Neural cell (in vitro differentiated cells): ENCODE measurements around the gene SLCO3A1. TPM values are rescaled to one million over a fixed set of nuclear protein-coding genes. Genes with fewer than 3 reads are reported as not detected.

Experiments
- H2AFZ ChIP-seq: fragments of 200-600, 300-800 bp; sonication (generic), shearing (Covaris generic); 2 replicates; pipeline ENCODE4 v1.6.0; 2014; ENCODE audit warnings: low read depth, mild to moderate bottlenecking, antibody characterized with exemption, low read length, moderate library complexity
- H3F3A ChIP-seq: fragments of 200-600 bp; shearing (Covaris generic); 2 replicates; pipeline ENCODE4 v1.6.1; 2016; ENCODE audit warnings: mild to moderate bottlenecking, moderate library complexity, mixed read lengths, antibody characterized with exemption, low read length; ENCODE audit not compliant: insufficient read depth, poor library complexity, severe bottlenecking
- H3K27ac ChIP-seq: fragments of 200-600, 300-800 bp; sonication (generic), shearing (Covaris generic); 2 replicates; pipeline ENCODE4 v1.5.1; 2014; ENCODE audit warnings: mild to moderate bottlenecking, low read length, moderate library complexity
- H3K27me3 ChIP-seq: fragments of 300-800, 200-600 bp; sonication (generic), shearing (Covaris generic); 2 replicates; pipeline ENCODE4 v1.6.0; 2014; ENCODE audit warnings: mild to moderate bottlenecking, low read depth, low read length, moderate library complexity; ENCODE audit not compliant: insufficient read depth
- H3K36me3 ChIP-seq: fragments of 300-800, 200-600 bp; sonication (generic), shearing (Covaris generic); 2 replicates; pipeline ENCODE4 v1.5.1; 2014; ENCODE audit warnings: mild to moderate bottlenecking, antibody characterized with exemption, low read length, moderate library complexity; ENCODE audit not compliant: insufficient read depth
- H3K4me2 ChIP-seq: fragments of 300-800, 200-600 bp; sonication (generic), shearing (Covaris generic); 2 replicates; pipeline ENCODE4 v1.6.0; 2014; ENCODE audit warnings: mild to moderate bottlenecking, low read length
- H3K4me3 ChIP-seq: fragments of 300-800, 200-600 bp; sonication (generic), shearing (Covaris generic); 2 replicates; pipeline ENCODE4 v1.5.1; 2014; ENCODE audit warnings: mild to moderate bottlenecking, low read length, moderate library complexity
- H3K79me2 ChIP-seq: fragments of 200-600 bp; shearing (Covaris generic); replicated peaks from 2 replicates; pipeline ENCODE4 v1.6.0; 2014; ENCODE audit warnings: mild to moderate bottlenecking, low read length, moderate library complexity; ENCODE audit not compliant: insufficient read depth
- H3K9ac ChIP-seq: fragments of 300-800, 200-600 bp; sonication (generic), shearing (Covaris generic); 2 replicates; pipeline ENCODE4 v1.6.1; 2016; ENCODE audit warnings: mild to moderate bottlenecking, low read length, mixed read lengths
- H3K9me2 ChIP-seq: fragments of 200-600 bp; shearing (Covaris generic); 2 replicates; pipeline ENCODE4 v1.6.1; 2016; ENCODE audit warnings: mild to moderate bottlenecking, low read length, mixed read lengths; ENCODE audit not compliant: insufficient read depth
- H3K9me3 ChIP-seq: fragments of 200-600, 300-800 bp; sonication (generic), shearing (Covaris generic); 2 replicates; pipeline ENCODE4 v1.6.1; 2016; ENCODE audit warnings: mild to moderate bottlenecking, mixed run types, low read length, moderate library complexity, mixed read lengths
- H4K20me1 ChIP-seq: fragments of 200-600 bp; shearing (Covaris generic); 2 replicates; pipeline ENCODE4 v1.6.1; 2016; ENCODE audit warnings: mild to moderate bottlenecking, mixed run types; ENCODE audit not compliant: insufficient read depth
- EP300 ChIP-seq: fragments of 450-650 bp; conservative IDR thresholded peaks from 2 replicates; pipeline ENCODE4 v1.6.1; 2014; ENCODE audit warnings: antibody characterized with exemption, mild to moderate bottlenecking, moderate library complexity; ENCODE audit not compliant: poor library complexity, severe bottlenecking
- EZH2 ChIP-seq: fragments of 200-600, 300-800 bp; shearing (Covaris generic), sonication (generic); IDR thresholded peaks from 2 replicates; pipeline ENCODE4 v1.6.1; 2014; ENCODE audit warnings: antibody characterized with exemption, low read length, borderline replicate concordance, mild to moderate bottlenecking; ENCODE audit not compliant: insufficient read depth, poor library complexity, severe bottlenecking
- MXI1 ChIP-seq: fragments of 450-650 bp; conservative IDR thresholded peaks from 2 replicates; pipeline ENCODE4 v1.6.1; 2014; ENCODE audit warnings: antibody characterized with exemption, mild to moderate bottlenecking; ENCODE audit not compliant: poor library complexity, severe bottlenecking
- POLR2AphosphoS5 ChIP-seq: IDR thresholded peaks from 2 replicates; pipeline ENCODE4 v1.6.1; 2012
- RAD21 ChIP-seq: fragments of 450-650 bp; conservative IDR thresholded peaks from 2 replicates; pipeline ENCODE4 v1.6.1; 2014; ENCODE audit warnings: antibody characterized with exemption, mild to moderate bottlenecking, moderate library complexity
- SMC3 ChIP-seq: fragments of 450-650 bp; conservative IDR thresholded peaks from 2 replicates; pipeline ENCODE4 v1.6.1; 2014; ENCODE audit warnings: antibody characterized with exemption, mild to moderate bottlenecking, moderate library complexity; ENCODE audit not compliant: poor library complexity
- TAF1 ChIP-seq: IDR thresholded peaks from 2 replicates; pipeline ENCODE4 v1.6.1; 2012; ENCODE audit warnings: low read depth
- polyA plus RNA-seq: library from polyadenylated mRNA; depleted of rRNA; stranded (reverse); fragments of >200 nt; gene quantifications from 2 replicates; pipeline ENCODE4 v1.2.3, GENCODE V29; 2014
- TF ChIP-seq, protein P1 (sequence below): fragments of 450-650 bp; IDR thresholded peaks from 2 replicates; pipeline ENCODE4 v1.5.1; 2014; ENCODE audit warnings: antibody characterized with exemption, mild to moderate bottlenecking, moderate library complexity; ENCODE audit not compliant: poor library complexity, severe bottlenecking
- TF ChIP-seq, protein P2 (sequence below): IDR thresholded peaks from 2 replicates; pipeline ENCODE4 v1.6.1; 2012; ENCODE audit warnings: borderline replicate concordance

Gene SLCO3A1
- polyA plus RNA-seq, 1 donor from 2014 or later, result 14.2 TPM

DNA sequence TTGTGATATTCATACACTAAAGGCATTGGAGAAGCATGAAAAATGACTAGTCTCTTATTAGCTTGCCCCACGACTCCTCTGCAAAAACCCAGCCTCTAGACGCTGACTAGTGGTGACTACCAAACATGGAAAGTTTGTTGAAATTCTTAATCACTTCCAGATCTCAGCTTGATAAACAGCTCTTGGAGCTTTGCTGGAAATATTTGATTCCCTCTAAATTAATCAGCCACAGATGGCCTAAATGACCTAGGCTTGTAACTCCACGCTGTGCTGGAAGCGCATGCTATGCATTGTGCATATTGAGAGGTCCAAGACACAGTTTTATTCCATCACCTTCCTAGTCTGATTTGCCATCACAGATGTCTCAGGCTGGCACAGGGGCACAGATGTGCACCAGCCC, 295.5 kb downstream of the SLCO3A1 start:
- Histone ChIP-seq H3F3A (no peaks in the 10 kb centered on the region), H3K36me3 (peaks cover 14% of the 10 kb centered on the region), H3K27ac (no peak overlapping the region), H3K4me3 (no peak overlapping the region), H3K79me2 (no peaks in the 10 kb centered on the region), H4K20me1 (no peaks in the 10 kb centered on the region), H3K4me2 (no peak overlapping the region), H3K27me3 (no peaks in the 10 kb centered on the region), H3K9me2 (no peaks in the 10 kb centered on the region), H3K9ac (no peak overlapping the region), H3K9me3 (no peaks in the 10 kb centered on the region), H2AFZ (no peak overlapping the region)
- no peak for TF ChIP-seq MXI1

DNA sequence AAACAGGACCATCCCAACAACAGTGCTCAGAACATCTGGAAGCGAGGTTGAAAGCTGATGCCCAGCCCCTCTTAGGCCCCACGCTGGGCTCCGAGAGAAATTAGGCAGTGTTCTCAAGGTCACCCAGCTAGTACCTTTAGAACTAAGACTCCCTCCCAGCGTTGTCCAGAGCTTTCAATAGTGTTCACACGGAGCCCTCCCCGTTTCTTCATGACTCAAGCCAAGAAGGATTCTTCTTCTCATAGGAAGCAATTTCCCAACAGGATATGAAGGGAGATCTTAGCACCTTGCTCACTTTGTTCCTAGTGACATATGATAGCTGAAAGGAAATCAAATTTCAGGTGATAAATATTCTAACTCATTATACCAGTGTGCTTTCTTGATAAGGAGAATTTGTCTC, 296.0 kb downstream of the SLCO3A1 start:
- H2AFZ ChIP-seq, result no peak overlapping the region
- TF ChIP-seq, protein P1, sequence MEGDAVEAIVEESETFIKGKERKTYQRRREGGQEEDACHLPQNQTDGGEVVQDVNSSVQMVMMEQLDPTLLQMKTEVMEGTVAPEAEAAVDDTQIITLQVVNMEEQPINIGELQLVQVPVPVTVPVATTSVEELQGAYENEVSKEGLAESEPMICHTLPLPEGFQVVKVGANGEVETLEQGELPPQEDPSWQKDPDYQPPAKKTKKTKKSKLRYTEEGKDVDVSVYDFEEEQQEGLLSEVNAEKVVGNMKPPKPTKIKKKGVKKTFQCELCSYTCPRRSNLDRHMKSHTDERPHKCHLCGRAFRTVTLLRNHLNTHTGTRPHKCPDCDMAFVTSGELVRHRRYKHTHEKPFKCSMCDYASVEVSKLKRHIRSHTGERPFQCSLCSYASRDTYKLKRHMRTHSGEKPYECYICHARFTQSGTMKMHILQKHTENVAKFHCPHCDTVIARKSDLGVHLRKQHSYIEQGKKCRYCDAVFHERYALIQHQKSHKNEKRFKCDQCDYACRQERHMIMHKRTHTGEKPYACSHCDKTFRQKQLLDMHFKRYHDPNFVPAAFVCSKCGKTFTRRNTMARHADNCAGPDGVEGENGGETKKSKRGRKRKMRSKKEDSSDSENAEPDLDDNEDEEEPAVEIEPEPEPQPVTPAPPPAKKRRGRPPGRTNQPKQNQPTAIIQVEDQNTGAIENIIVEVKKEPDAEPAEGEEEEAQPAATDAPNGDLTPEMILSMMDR, result no peak
- TF ChIP-seq, protein P2, sequence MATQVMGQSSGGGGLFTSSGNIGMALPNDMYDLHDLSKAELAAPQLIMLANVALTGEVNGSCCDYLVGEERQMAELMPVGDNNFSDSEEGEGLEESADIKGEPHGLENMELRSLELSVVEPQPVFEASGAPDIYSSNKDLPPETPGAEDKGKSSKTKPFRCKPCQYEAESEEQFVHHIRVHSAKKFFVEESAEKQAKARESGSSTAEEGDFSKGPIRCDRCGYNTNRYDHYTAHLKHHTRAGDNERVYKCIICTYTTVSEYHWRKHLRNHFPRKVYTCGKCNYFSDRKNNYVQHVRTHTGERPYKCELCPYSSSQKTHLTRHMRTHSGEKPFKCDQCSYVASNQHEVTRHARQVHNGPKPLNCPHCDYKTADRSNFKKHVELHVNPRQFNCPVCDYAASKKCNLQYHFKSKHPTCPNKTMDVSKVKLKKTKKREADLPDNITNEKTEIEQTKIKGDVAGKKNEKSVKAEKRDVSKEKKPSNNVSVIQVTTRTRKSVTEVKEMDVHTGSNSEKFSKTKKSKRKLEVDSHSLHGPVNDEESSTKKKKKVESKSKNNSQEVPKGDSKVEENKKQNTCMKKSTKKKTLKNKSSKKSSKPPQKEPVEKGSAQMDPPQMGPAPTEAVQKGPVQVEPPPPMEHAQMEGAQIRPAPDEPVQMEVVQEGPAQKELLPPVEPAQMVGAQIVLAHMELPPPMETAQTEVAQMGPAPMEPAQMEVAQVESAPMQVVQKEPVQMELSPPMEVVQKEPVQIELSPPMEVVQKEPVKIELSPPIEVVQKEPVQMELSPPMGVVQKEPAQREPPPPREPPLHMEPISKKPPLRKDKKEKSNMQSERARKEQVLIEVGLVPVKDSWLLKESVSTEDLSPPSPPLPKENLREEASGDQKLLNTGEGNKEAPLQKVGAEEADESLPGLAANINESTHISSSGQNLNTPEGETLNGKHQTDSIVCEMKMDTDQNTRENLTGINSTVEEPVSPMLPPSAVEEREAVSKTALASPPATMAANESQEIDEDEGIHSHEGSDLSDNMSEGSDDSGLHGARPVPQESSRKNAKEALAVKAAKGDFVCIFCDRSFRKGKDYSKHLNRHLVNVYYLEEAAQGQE, result no peak
- TF ChIP-seq TAF1 (no peak), RAD21 (no peak), MXI1 (no peak), EZH2 (no peak), POLR2AphosphoS5 (no peak), EP300 (no peak), SMC3 (no peak)
- no peak overlapping the region for H3K4me2 ChIP-seq
- no peak overlapping the region for H3K4me3 ChIP-seq
- no peaks in the 10 kb centered on the region for H3K9me2 ChIP-seq
- H3K9ac ChIP-seq, result no peak overlapping the region
- H3K27me3 ChIP-seq, result no peaks in the 10 kb centered on the region
- no peaks in the 10 kb centered on the region for H3K79me2 ChIP-seq
- no peaks in the 10 kb centered on the region for H3K9me3 ChIP-seq
- peaks cover 14% of the 10 kb centered on the region for H3K36me3 ChIP-seq
- no peaks in the 10 kb centered on the region for H3F3A ChIP-seq
- no peaks in the 10 kb centered on the region for H4K20me1 ChIP-seq
- no peak overlapping the region for H3K27ac ChIP-seq

DNA sequence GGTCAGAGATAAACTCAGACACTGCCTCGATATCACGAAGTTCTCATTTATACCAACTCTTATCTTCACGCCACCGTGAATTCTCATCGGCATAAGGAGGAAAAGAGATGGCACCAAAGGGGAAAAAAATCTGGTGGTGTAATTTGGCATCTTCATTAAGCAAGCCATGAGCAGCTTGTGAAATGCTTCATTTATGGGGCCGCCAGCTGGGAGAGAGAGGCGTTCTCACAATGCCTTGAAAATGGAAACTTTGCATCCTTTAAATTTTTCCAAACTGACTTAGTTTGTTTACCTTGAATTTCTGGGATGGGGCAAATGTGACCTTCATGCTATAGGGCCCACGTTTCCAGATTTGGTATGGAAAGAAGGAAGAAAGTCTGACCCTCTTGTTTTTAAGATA, 297.7 kb downstream of the SLCO3A1 start:
- Histone ChIP-seq H3K36me3 (peaks cover 14% of the 10 kb centered on the region), H3K79me2 (no peaks in the 10 kb centered on the region), H3F3A (no peaks in the 10 kb centered on the region), H2AFZ (no peak overlapping the region), H3K4me2 (no peak overlapping the region), H3K9ac (no peak overlapping the region), H3K4me3 (no peak overlapping the region), H3K27ac (no peak overlapping the region), H4K20me1 (no peaks in the 10 kb centered on the region), H3K9me3 (no peaks in the 10 kb centered on the region), H3K27me3 (no peaks in the 10 kb centered on the region), H3K9me2 (no peaks in the 10 kb centered on the region)
- TF ChIP-seq RAD21, result no peak
- no peak for TF ChIP-seq TAF1
- TF ChIP-seq POLR2AphosphoS5, result no peak
- TF ChIP-seq, protein P2, result no peak
- TF ChIP-seq EP300, result no peak
- TF ChIP-seq MXI1, result no peak
- TF ChIP-seq EZH2, result no peak
- TF ChIP-seq SMC3, result no peak
- TF ChIP-seq, protein P1, result no peak
